SK-N-SH (cell line): ENCODE results near the gene ALDH7A1. TPM values are rescaled to one million over a fixed set of nuclear protein-coding genes. Genes with fewer than 3 reads are reported as not detected.

ENCODE experiments used
- CTCF ChIA-PET: fragments of 300-600, 350-600 bp; formaldehyde crosslinking; extraction: SDS; loops from one replicate; lab custom pipeline; 2021; lab: Yijun Ruan, JAX
- POLR2A ChIA-PET: fragments of 350-600 bp; sonication (Branson Sonifier 250); formaldehyde crosslinking; extraction: SDS; loops from one replicate; lab custom pipeline; 2020; ENCODE audit warnings: antibody characterized with exemption, inconsistent platforms; lab: Yijun Ruan, JAX
- DNase-seq: peaks from one replicate; pipeline ENCODE4 v3.0.0; 2012
- H2AFZ ChIP-seq: fragments of 200-600 bp; sonication (generic); 2 replicates; pipeline ENCODE4 v1.8.1; 2016; ENCODE audit warnings: antibody characterized with exemption, mild to moderate bottlenecking, low read depth
- H3F3A ChIP-seq: fragments of 200-600 bp; sonication (generic); replicated peaks from 2 replicates; pipeline ENCODE3; 2016; ENCODE audit warnings: antibody characterized with exemption, mild to moderate bottlenecking; ENCODE audit not compliant: insufficient read depth
- H3K27ac ChIP-seq, 2 experiments: fragments of 200-500 bp in 1 of 2; fragments of 200-600 bp in 1 of 2; sonication (Bioruptor generic) in 1 of 2; sonication (generic), shearing (Covaris generic) in 1 of 2; 2 replicates each; pipeline versions ENCODE4 v1.5.1 to v1.6.1; 2014 to 2016; ENCODE audit warnings: low read depth in 2 of 2, inconsistent platforms in 1 of 2, low read length in 1 of 2, mild to moderate bottlenecking in 1 of 2, mixed read lengths in 1 of 2
- H3K27me3 ChIP-seq: fragments of 200-600 bp; sonication (generic), shearing (Covaris generic); 2 replicates; pipeline ENCODE4 v1.6.1; 2016; ENCODE audit warnings: mixed run types; ENCODE audit not compliant: insufficient read depth
- H3K36me3 ChIP-seq, 2 experiments: fragments of 200-500 bp in 1 of 2; fragments of 200-600 bp in 1 of 2; sonication (Bioruptor generic) in 1 of 2; sonication (generic) in 1 of 2; replicated peaks in 1 of 2; 2 replicates each; pipeline versions ENCODE3 to v1.5.1; 2014 to 2016; ENCODE audit warnings: low read length in 1 of 2, mild to moderate bottlenecking in 1 of 2; ENCODE audit not compliant: insufficient read depth in 2 of 2, control insufficient read depth in 1 of 2
- H3K4me1 ChIP-seq, 2 experiments: fragments of 200-500 bp in 1 of 2; fragments of 200-600 bp in 1 of 2; sonication (Bioruptor generic) in 1 of 2; sonication (generic), shearing (Covaris generic) in 1 of 2; 2 replicates each; pipeline versions ENCODE4 v1.5.1 to v1.6.1; 2014 to 2016; ENCODE audit warnings: low read depth in 1 of 2, low read length in 1 of 2, mixed run types in 1 of 2; ENCODE audit not compliant: insufficient read depth in 2 of 2, control insufficient read depth in 1 of 2
- H3K4me2 ChIP-seq: fragments of 200-600 bp; sonication (generic), shearing (Covaris generic); 2 replicates; pipeline ENCODE4 v1.6.1; 2017; ENCODE audit warnings: mixed run types
- H3K4me3 ChIP-seq, 2 experiments: fragments of 200-500 bp in 1 of 2; fragments of 200-600 bp in 1 of 2; sonication (Bioruptor generic) in 1 of 2; sonication (generic), shearing (Covaris generic) in 1 of 2; 2 replicates each; pipeline versions ENCODE4 v1.5.1 to v1.8.1; 2014 to 2016; ENCODE audit warnings: low read depth in 2 of 2, inconsistent platforms in 1 of 2, low read length in 1 of 2, mild to moderate bottlenecking in 1 of 2, mixed read lengths in 1 of 2, moderate library complexity in 1 of 2
- H3K79me2 ChIP-seq: fragments of 200-600 bp; sonication (generic); 2 replicates; pipeline ENCODE4 v1.8.1; 2017; ENCODE audit warnings: mild to moderate bottlenecking; ENCODE audit not compliant: insufficient read depth
- H3K9ac ChIP-seq: fragments of 200-600 bp; sonication (generic); 2 replicates; pipeline ENCODE4 v1.6.1; 2017; ENCODE audit warnings: mixed run types
- H3K9me2 ChIP-seq: fragments of 200-600 bp; sonication (generic); 2 replicates; pipeline ENCODE4 v1.6.1; 2017; ENCODE audit warnings: mixed run types
- H3K9me3 ChIP-seq: fragments of 200-600 bp; sonication (generic); 2 replicates; pipeline ENCODE4 v1.6.1; 2017; ENCODE audit warnings: mixed run types, mild to moderate bottlenecking, moderate library complexity
- H4K20me1 ChIP-seq: fragments of 200-600 bp; sonication (generic); 2 replicates; pipeline ENCODE4 v1.6.1; 2017; ENCODE audit warnings: mild to moderate bottlenecking, mixed run types; ENCODE audit not compliant: insufficient read depth
- CHD2 ChIP-seq: fragments of 150-350 bp; IDR thresholded peaks from 2 replicates; pipeline ENCODE4 v1.6.1; 2018; ENCODE audit warnings: low read length; ENCODE audit not compliant: partially characterized antibody
- CTCF ChIP-seq: fragments of 200-600 bp; sonication (generic); IDR thresholded peaks from 2 replicates; pipeline ENCODE4 v1.6.1; 2017; ENCODE audit warnings: antibody characterized with exemption, mild to moderate bottlenecking, moderate library complexity
- EP300 ChIP-seq, 2 experiments: IDR thresholded peaks; 2 replicates each; pipeline versions ENCODE4 v1.4.0 to v1.6.1; 2012; ENCODE audit warnings: borderline replicate concordance in 1 of 2, low read depth in 1 of 2, low read length in 1 of 2
- EZH2phosphoT487 ChIP-seq: fragments of 200-600 bp; sonication (generic); IDR thresholded peaks from 2 replicates; pipeline ENCODE4 v1.6.1; 2017; ENCODE audit warnings: low read depth, mixed run types, mild to moderate bottlenecking, antibody characterized with exemption, moderate library complexity, borderline replicate concordance
- GATA2 ChIP-seq: sonication (generic); formaldehyde crosslinking; IDR thresholded peaks from 2 replicates; pipeline ENCODE4 v1.5.0; 2020; ENCODE audit warnings: mild to moderate bottlenecking, missing genetic modification reagents
- JUND ChIP-seq: IDR thresholded peaks from 2 replicates; pipeline ENCODE4 v1.4.0; 2012
- MAX ChIP-seq: IDR thresholded peaks from 2 replicates; pipeline ENCODE4 v1.4.0; 2012; ENCODE audit warnings: low read depth
- NFIC ChIP-seq: IDR thresholded peaks from 2 replicates; pipeline ENCODE4 v1.4.0; 2012; ENCODE audit warnings: borderline replicate concordance
- NRF1 ChIP-seq: IDR thresholded peaks from 2 replicates; pipeline ENCODE4 v1.6.1; 2012; ENCODE audit warnings: low read depth, mild to moderate bottlenecking, low read length
- POLR2AphosphoS5 ChIP-seq: IDR thresholded peaks from 2 replicates; pipeline ENCODE4 v1.6.1; 2012; ENCODE audit warnings: low read depth, low read length
- RCOR1 ChIP-seq: fragments of 150-350 bp; IDR thresholded peaks from 2 replicates; pipeline ENCODE4 v1.6.1; 2017; ENCODE audit warnings: antibody characterized with exemption, low read length
- REST ChIP-seq: IDR thresholded peaks from 2 replicates; pipeline ENCODE4 v1.6.1; 2012; ENCODE audit warnings: mild to moderate bottlenecking, low read depth, low read length, moderate library complexity
- RFX5 ChIP-seq: IDR thresholded peaks from 2 replicates; pipeline ENCODE4 v1.6.1; 2012; ENCODE audit warnings: mild to moderate bottlenecking, improper control_type of control experiment, low read length
- SIN3A ChIP-seq: IDR thresholded peaks from 2 replicates; pipeline ENCODE4 v1.6.1; 2012; ENCODE audit warnings: low read depth, mild to moderate bottlenecking, low read length, moderate library complexity, borderline replicate concordance
- SMC3 ChIP-seq: IDR thresholded peaks from 2 replicates; pipeline ENCODE4 v1.6.1; 2012; ENCODE audit warnings: low read depth, low read length, improper control_type of control experiment
- TAF1 ChIP-seq: IDR thresholded peaks from 2 replicates; pipeline ENCODE4 v1.6.1; 2012; ENCODE audit warnings: low read depth, mild to moderate bottlenecking, low read length, moderate library complexity, borderline replicate concordance
- TCF12 ChIP-seq: IDR thresholded peaks from 2 replicates; pipeline ENCODE4 v1.4.0; 2012
- TEAD4 ChIP-seq: IDR thresholded peaks from 2 replicates; pipeline ENCODE4 v1.4.0; 2012; ENCODE audit warnings: mild to moderate bottlenecking, borderline replicate concordance; ENCODE audit not compliant: insufficient read depth
- USF1 ChIP-seq: IDR thresholded peaks from 2 replicates; pipeline ENCODE4 v1.4.0; 2012; ENCODE audit warnings: low read depth, borderline replicate concordance
- ZBTB33 ChIP-seq: IDR thresholded peaks from 2 replicates; pipeline ENCODE4 v1.4.0; 2012; ENCODE audit warnings: low read depth, borderline replicate concordance
- WGBS: methylation state at CpG from one replicate; pipeline ENCODE4 v1.1.6; 2017; ENCODE audit warnings: low lambda C conversion rate; 5-methylcytosine and 5-hydroxymethylcytosine counted together
- polyA plus RNA-seq, 3 experiments: library from polyadenylated mRNA; depleted of rRNA; stranded (reverse); fragments of >200 nt; gene quantifications; 2 replicates each; pipeline ENCODE4 v1.2.3, GENCODE V29; 2012

Gene ALDH7A1
- polyA plus RNA-seq, 1 of the 3 experiments (the other 2 are of a cell fraction) = 44.5 TPM

GRCh38 chr5:126516852-126517251, 78.2 kb downstream of the ALDH7A1 start (continued):
- TF ChIP-seq USF1 (no peak), NRF1 (no peak), JUND (no peak), SIN3A (no peak), GATA2 (no peak), ZBTB33 (no peak), CHD2 (no peak), POLR2AphosphoS5 (no peak), CTCF (no peak), TEAD4 (no peak), EP300 (IDR thresholded peaks at IDR 0.05; ENCODE audit: borderline replicate concordance in 1 of 2, low read depth in 1 of 2, low read length in 1 of 2) (no peak), SMC3 (no peak)

GRCh38 chr5:126516133-126516532, 78.9 kb downstream of the ALDH7A1 start:
- no peaks in the 10 kb centered on the region for H3K9me2 ChIP-seq
- no peaks in the 10 kb centered on the region for H3K36me3 ChIP-seq
- ChIA-PET POLR2A (interaction anchor here (0.6 kb wide), 1 partner anchor 9 kb away, joined by 3 read pairs; no protein-coding TSS in a partner anchor), CTCF (interaction anchor here (0.7 to 1.7 kb wide), 6 partner anchors 16 to 309 kb away, joined by 3 to 6 read pairs (median 3); partner anchors contain the start of gene ALDH7A1)
- peak overlapping the region; percentile 43 to 75; a peak in 2 of 4 replicates for H3K27ac ChIP-seq
- H3K27me3 ChIP-seq = no peaks in the 10 kb centered on the region
- no peaks in the 10 kb centered on the region for H4K20me1 ChIP-seq
- no peak overlapping the region for H3K4me3 ChIP-seq
- no peak overlapping the region; the same call in 1 of the 2 replicates for H2AFZ ChIP-seq
- no peaks in the 10 kb centered on the region for H3F3A ChIP-seq
- H3K79me2 ChIP-seq = no peaks in the 10 kb centered on the region
- 0% methylated on average over 1 of the region's 1 CpG for WGBS
- H3K4me1 ChIP-seq = peaks cover 6 to 27% of the 10 kb centered on the region in 2 experiments; a peak in 3 of 4 replicates
- H3K9me3 ChIP-seq = no peaks in the 10 kb centered on the region
- H3K4me2 ChIP-seq = no peak overlapping the region
- DNase-seq = peak; percentile 66
- H3K9ac ChIP-seq = no peak overlapping the region
- TF ChIP-seq GATA2 (0 out of 2 replicates have a peak, but pooled peaks have one; percentile 14), EP300 (IDR thresholded peaks at IDR 0.05; ENCODE audit: borderline replicate concordance in 1 of 2, low read depth in 1 of 2, low read length in 1 of 2) (peak; percentile 51 to 70; a peak in 3 of 4 replicates), CHD2 (peak; percentile 21), RFX5 (no peak), REST (no peak), JUND (no peak), MAX (0 out of 2 replicates have a peak, but pooled peaks have one; percentile 29), RCOR1 (peak; percentile 95), EZH2phosphoT487 (no peak), CTCF (no peak), NFIC (peak; percentile 77), TAF1 (no peak), TCF12 (peak; percentile 76)
